SU-DHL-6 (cell line): ENCODE data around the gene GSC.
"Not testable (repeated sequence)": the region's sequence is repeated elsewhere in the genome, so short reads cannot be mapped to it uniquely, and the experiment has no call there.

Experiments
- H2AFZ ChIP-seq: fragments of 200-600 bp; sonication (generic); 2 replicates; pipeline ENCODE4 v1.6.1; 2014; ENCODE audit warnings: low read depth, mild to moderate bottlenecking, moderate library complexity, mixed read lengths, antibody characterized with exemption, low read length; ENCODE audit not compliant: severe bottlenecking
- H3F3A ChIP-seq: fragments of 200-600 bp; shearing (Covaris generic); 2 replicates; pipeline ENCODE4 v1.6.0; 2016; ENCODE audit warnings: antibody characterized with exemption, mild to moderate bottlenecking; ENCODE audit not compliant: insufficient read depth
- H3K27ac ChIP-seq: fragments of 200-600 bp; sonication (generic); 2 replicates; pipeline ENCODE4 v1.5.1; 2016; ENCODE audit warnings: low read depth, mild to moderate bottlenecking, low read length, moderate library complexity, mixed read lengths
- H3K27me3 ChIP-seq: fragments of 200-600 bp; sonication (generic), shearing (Covaris generic); 2 replicates; pipeline ENCODE4 v1.6.0; 2014; ENCODE audit warnings: mild to moderate bottlenecking, low read length
- H3K36me3 ChIP-seq: fragments of 200-600 bp; sonication (generic); 2 replicates; pipeline ENCODE4 v1.6.1; 2014; ENCODE audit warnings: mild to moderate bottlenecking, low read length, mixed read lengths
- H3K4me2 ChIP-seq: fragments of 300-600, 200-600 bp; shearing (Covaris generic), sonication (generic); 2 replicates; pipeline ENCODE4 v1.6.0; 2014; ENCODE audit warnings: low read length, low read depth, mild to moderate bottlenecking; ENCODE audit not compliant: poor library complexity, severe bottlenecking
- H3K4me3 ChIP-seq: fragments of 200-600 bp; sonication (generic); 2 replicates; pipeline ENCODE4 v1.5.1; 2014; ENCODE audit warnings: antibody characterized with exemption, low read length, mild to moderate bottlenecking, mixed read lengths; ENCODE audit not compliant: insufficient read depth, poor library complexity, severe bottlenecking
- H3K79me2 ChIP-seq: fragments of 200-600 bp; sonication (generic); 2 replicates; pipeline ENCODE4 v1.6.1; 2014; ENCODE audit warnings: mild to moderate bottlenecking, low read length, moderate library complexity; ENCODE audit not compliant: insufficient read depth
- H3K9ac ChIP-seq: fragments of 200-600 bp; sonication (generic); 2 replicates; pipeline ENCODE4 v1.7.0; 2014; ENCODE audit warnings: mild to moderate bottlenecking, low read length
- H3K9me2 ChIP-seq: fragments of 200-600 bp; sonication (generic); replicated peaks from 2 replicates; pipeline ENCODE4 v1.6.1; 2014; ENCODE audit warnings: low read length; ENCODE audit not compliant: insufficient read depth
- H3K9me3 ChIP-seq: fragments of 200-600 bp; sonication (generic); 2 replicates; pipeline ENCODE4 v1.6.1; 2014; ENCODE audit warnings: low read length, mixed read lengths; ENCODE audit not compliant: insufficient read depth
- H4K20me1 ChIP-seq: fragments of 200-600 bp; sonication (generic); 2 replicates; pipeline ENCODE4 v1.6.1; 2014; ENCODE audit warnings: low read depth, mild to moderate bottlenecking, antibody characterized with exemption, low read length, moderate library complexity, mixed read lengths
- CTCF ChIP-seq: fragments of 200-600 bp; sonication (generic); IDR thresholded peaks from one replicate; pipeline ENCODE4 v1.5.1; 2017; ENCODE audit warnings: antibody characterized with exemption, mild to moderate bottlenecking, low read length, moderate library complexity; ENCODE audit not compliant: insufficient read depth, poor library complexity, severe bottlenecking
- EZH2phosphoT487 ChIP-seq: fragments of 200-600 bp; sonication (generic), shearing (Covaris generic); conservative IDR thresholded peaks from 2 replicates; pipeline ENCODE4 v1.6.1; 2018; ENCODE audit warnings: mild to moderate bottlenecking, antibody characterized with exemption, low read length, moderate library complexity, mixed read lengths

GSC gene

GRCh38 chr14:94805680-94806288 lies 35.9 kb upstream of the GSC start:
- Histone ChIP-seq H3K4me3 (no peak overlapping the region), H3K9ac (no peak overlapping the region), H4K20me1 (no peaks in the 10 kb centered on the region), H3K36me3 (no peaks in the 10 kb centered on the region), H3K79me2 (no peaks in the 10 kb centered on the region), H3F3A (no peaks in the 10 kb centered on the region), H3K27me3 (no peaks in the 10 kb centered on the region), H3K9me2 (no peaks in the 10 kb centered on the region), H3K9me3 (no peaks in the 10 kb centered on the region), H3K27ac (no peak overlapping the region), H2AFZ (no peak overlapping the region), H3K4me2 (no peak overlapping the region)
- TF ChIP-seq EZH2phosphoT487 (no peak), CTCF (no peak)

- no peaks in the 10 kb centered on the region for H3K36me3 ChIP-seq
- TF ChIP-seq CTCF, result no peak
- no peak for TF ChIP-seq EZH2phosphoT487
Measured at GRCh38 chr14:94801225-94801624, 31.3 kb upstream of the GSC start.

GRCh38 chr14:94800764-94801163 lies 30.9 kb upstream of the GSC start:
- not testable (repeated sequence) for H3K9me3 ChIP-seq, H3K36me3 ChIP-seq, H3K27me3 ChIP-seq, H3K79me2 ChIP-seq, H3F3A ChIP-seq, H3K27ac ChIP-seq, H3K9me2 ChIP-seq, H3K4me3 ChIP-seq, H4K20me1 ChIP-seq, H2AFZ ChIP-seq, H3K4me2 ChIP-seq, H3K9ac ChIP-seq

More at GRCh38 chr14:94801225-94801624, 31.3 kb upstream of the GSC start:
- no peaks in the 10 kb centered on the region for H3K9me3 ChIP-seq
- no peaks in the 10 kb centered on the region for H3K9me2 ChIP-seq
- H2AFZ ChIP-seq, result no peak overlapping the region
- no peak overlapping the region for H3K9ac ChIP-seq
- no peaks in the 10 kb centered on the region for H3K79me2 ChIP-seq
- no peaks in the 10 kb centered on the region for H3K27me3 ChIP-seq
- H3K27ac ChIP-seq, result no peak overlapping the region
- no peak overlapping the region for H3K4me3 ChIP-seq
- no peaks in the 10 kb centered on the region for H3F3A ChIP-seq
- no peak overlapping the region for H3K4me2 ChIP-seq
- H4K20me1 ChIP-seq, result no peaks in the 10 kb centered on the region

- no peaks in the 10 kb centered on the region for H3K79me2 ChIP-seq
- TF ChIP-seq CTCF, result no peak
- TF ChIP-seq EZH2phosphoT487, result no peak
- H3K4me3 ChIP-seq, result no peak overlapping the region
Measured at GRCh38 chr14:94797887-94798286, 28.0 kb upstream of the GSC start.

More at GRCh38 chr14:94797887-94798286, 28.0 kb upstream of the GSC start:
- H4K20me1 ChIP-seq, result no peaks in the 10 kb centered on the region
- no peaks in the 10 kb centered on the region for H3K9me3 ChIP-seq
- H3K27ac ChIP-seq, result no peak overlapping the region
- H3K36me3 ChIP-seq, result no peaks in the 10 kb centered on the region
- no peak overlapping the region for H3K9ac ChIP-seq
- no peaks in the 10 kb centered on the region for H3K27me3 ChIP-seq
- no peak overlapping the region for H3K4me2 ChIP-seq
- H3K9me2 ChIP-seq, result no peaks in the 10 kb centered on the region
- H3F3A ChIP-seq, result no peaks in the 10 kb centered on the region
- no peak overlapping the region for H2AFZ ChIP-seq
